HFFc6 (cell line): ENCODE data around the gene TGM2. TPM values are rescaled to one million over a fixed set of nuclear protein-coding genes. Genes with fewer than 3 reads are reported as not detected.
A peak's percentile ranks its signal among the peaks of the same experiment; 100 is the strongest.

ENCODE experiments used
- DNase-seq: peaks from one replicate; pipeline ENCODE4 v3.0.0-alpha.2; 2018
- H3K27ac Mint-ChIP-seq: 2 replicates; pipeline ENCODE4 v1.8.0; 2020; ENCODE audit warnings: mild to moderate bottlenecking, mixed read lengths
- H3K27me3 Mint-ChIP-seq: 2 replicates; pipeline ENCODE4 v1.8.0; 2021; ENCODE audit warnings: mild to moderate bottlenecking, moderate library complexity, mixed read lengths; ENCODE audit not compliant: insufficient read depth
- H3K36me3 Mint-ChIP-seq: 2 replicates; pipeline ENCODE4 v1.8.0; 2021; ENCODE audit warnings: low read depth, mixed read lengths
- H3K4me1 Mint-ChIP-seq: 2 replicates; pipeline ENCODE4 v1.8.0; 2020; ENCODE audit warnings: low read depth, mixed read lengths
- H3K4me3 Mint-ChIP-seq: 2 replicates; pipeline ENCODE4 v1.8.0; 2020; ENCODE audit warnings: mild to moderate bottlenecking, moderate library complexity, mixed read lengths
- H3K9me3 Mint-ChIP-seq: 2 replicates; pipeline ENCODE4 v1.8.0; 2020; ENCODE audit warnings: mild to moderate bottlenecking, mixed read lengths
- CTCF ChIP-seq: fragments of 200-600 bp; sonication (generic); IDR thresholded peaks from 2 replicates; pipeline ENCODE4 v1.5.0; 2021; ENCODE audit warnings: antibody characterized with exemption, mild to moderate bottlenecking
- total RNA-seq, 6 experiments: library from RNA; stranded (reverse); fragmentation: NEBNext Ultra II Directional; extraction: Animal tissue kit (Norgen Biotek cat#: 25700); gene quantifications; 2 replicates in 1 of 6; 3 replicates in 5 of 6; pipeline ENCODE4 v1.2.3, GENCODE V29; 2021

Gene TGM2
- total RNA-seq, 6 experiments from 2014 or later, result 99.6 to 430 (median 111) TPM

- Mint-ChIP-seq H3K27me3 (peaks cover 1% of the 10 kb centered on the region; the same call in 1 of the 2 replicates), H3K36me3 (peaks cover 9% of the 10 kb centered on the region), H3K9me3 (peaks cover 6% of the 10 kb centered on the region), H3K4me3 (no peak overlapping the region), H3K4me1 (peaks cover 54% of the 10 kb centered on the region), H3K27ac (peak overlapping the region; percentile 70)
- DNase-seq, result peak; percentile 55
- TF ChIP-seq CTCF, result no peak
Observed at GRCh38 chr20:38198238-38198861, 33.3 kb upstream of the TGM2 start.

GRCh38 chr20:38197619-38198018, 32.5 kb upstream of the TGM2 start:
- no peak for DNase-seq
- Mint-ChIP-seq H3K27me3 (peaks cover 1% of the 10 kb centered on the region; the same call in 1 of the 2 replicates), H3K4me1 (peaks cover 54% of the 10 kb centered on the region), H3K4me3 (no peak overlapping the region), H3K36me3 (peaks cover 9% of the 10 kb centered on the region), H3K27ac (peak overlapping the region; percentile 88; the same call in 1 of the 2 replicates), H3K9me3 (peaks cover 6% of the 10 kb centered on the region)
- no peak for TF ChIP-seq CTCF

- peak overlapping the region; percentile 88 for H3K27ac Mint-ChIP-seq
- DNase-seq, result no peak
- no peak overlapping the region for H3K4me3 Mint-ChIP-seq
- H3K4me1 Mint-ChIP-seq, result peaks cover 54% of the 10 kb centered on the region
- no peak for TF ChIP-seq CTCF
- peaks cover 1% of the 10 kb centered on the region; the same call in 1 of the 2 replicates for H3K27me3 Mint-ChIP-seq
- peaks cover 6% of the 10 kb centered on the region for H3K9me3 Mint-ChIP-seq
- peaks cover 9% of the 10 kb centered on the region for H3K36me3 Mint-ChIP-seq
Observed at GRCh38 chr20:38197217-38197616, 32.1 kb upstream of the TGM2 start.

GRCh38 chr20:38196592-38196991, 31.5 kb upstream of the TGM2 start:
- peaks cover 1% of the 10 kb centered on the region; the same call in 1 of the 2 replicates for H3K27me3 Mint-ChIP-seq
- peaks cover 9% of the 10 kb centered on the region for H3K36me3 Mint-ChIP-seq
- H3K9me3 Mint-ChIP-seq, result peaks cover 6% of the 10 kb centered on the region
- peak overlapping the region; percentile 88 for H3K27ac Mint-ChIP-seq
- no peak for TF ChIP-seq CTCF
- H3K4me1 Mint-ChIP-seq, result peaks cover 55% of the 10 kb centered on the region
- H3K4me3 Mint-ChIP-seq, result 0 out of 2 replicates have a peak overlapping the region, but pooled peaks have one; percentile 8
- peak; percentile 84 for DNase-seq

GRCh38 chr20:38196076-38196475, 31.0 kb upstream of the TGM2 start:
- Mint-ChIP-seq H3K36me3 (peaks cover 9% of the 10 kb centered on the region), H3K9me3 (peaks cover 6% of the 10 kb centered on the region), H3K4me3 (no peak overlapping the region), H3K27me3 (peaks cover 1% of the 10 kb centered on the region; the same call in 1 of the 2 replicates), H3K4me1 (peaks cover 55% of the 10 kb centered on the region), H3K27ac (peak overlapping the region; percentile 88)
- no peak for TF ChIP-seq CTCF
- DNase-seq, result no peak
